G401 (cell line): ENCODE results near the gene OR52N1. TPM values are rescaled to one million over a fixed set of nuclear protein-coding genes. Genes with fewer than 3 reads are reported as not detected.

Experiments used
- DNase-seq: peaks from one replicate; pipeline ENCODE4 v3.0.0-alpha.2; 2015; ENCODE audit warnings: low spot score
- in situ Hi-C: cut with HindIII; loops from 2 replicates; pipeline ENCODE4 v1.10.0; 2016; ENCODE audit warnings: low sequenced_read_pairs, mixed read lengths
- total RNA-seq: library from RNA; depleted of rRNA; stranded (reverse); fragments of >200 nt; shearing (Covaris generic); gene quantifications from 2 replicates; pipeline ENCODE4 v1.2.3, GENCODE V29; 2014; rRNA removed

OR52N1 gene
- not detected in 2 replicates for total RNA-seq

GRCh38 chr11:5791165-5791564, at the start of gene OR52N1:
Gene OR52N1 (minus strand): TSS chr11:5791265. CDS start chr11:5788816, 2,449 bp downstream.
- in situ Hi-C loops = no loop called here
- DNase-seq = no peak

- in situ Hi-C loops = no loop called here
- DNase-seq = no peak
These were observed 46.6 kb upstream of the OR52N1 start for GRCh38 chr11:5837695-5838094.

- no peak for DNase-seq
- in situ Hi-C loops = no loop called here
These were observed 42.4 kb upstream of the OR52N1 start for GRCh38 chr11:5833446-5833845.

- in situ Hi-C loops = no loop called here
- no peak for DNase-seq
These were observed 40.2 kb upstream of the OR52N1 start for GRCh38 chr11:5831196-5831829.

- DNase-seq = no peak
- in situ Hi-C loops = no loop called here
These were observed 27.3 kb upstream of the OR52N1 start for GRCh38 chr11:5818245-5818886.

- no peak for DNase-seq
- in situ Hi-C loops = no loop called here
These were observed 24.5 kb upstream of the OR52N1 start for GRCh38 chr11:5815534-5815933.

GRCh38 chr11:5809905-5810795, 19.1 kb upstream of the OR52N1 start:
- in situ Hi-C loops = no loop called here

GRCh38 chr11:5809122-5809519, 18.1 kb upstream of the OR52N1 start:
- in situ Hi-C loops = no loop called here
- DNase-seq = no peak

More at GRCh38 chr11:5809905-5810795, 19.1 kb upstream of the OR52N1 start:
- no peak for DNase-seq

- in situ Hi-C loops = no loop called here
- DNase-seq = peak; percentile 83
These were observed 17.5 kb upstream of the OR52N1 start, which contains the start of gene OR52N2 for GRCh38 chr11:5808500-5809121. Gene OR52N2 (plus strand): TSS chr11:5808924. CDS start chr11:5820336, 11,412 bp downstream.

- DNase-seq = no peak
- in situ Hi-C loops = no loop called here
These were observed 16.5 kb upstream of the OR52N1 start for GRCh38 chr11:5807580-5807979.

- DNase-seq = no peak
- in situ Hi-C loops = no loop called here
These were observed 12.9 kb upstream of the OR52N1 start for GRCh38 chr11:5803982-5804381.

- in situ Hi-C loops = no loop called here
- DNase-seq = no peak
These were observed 5.5 kb upstream of the OR52N1 start for GRCh38 chr11:5796541-5796940.

GRCh38 chr11:5783255-5783654, 7.8 kb downstream of the OR52N1 start, which contains the start of gene OR52N5:
Gene OR52N5 (minus strand): TSS chr11:5783355. CDS start chr11:5778634, 4,721 bp downstream.
- no peak for DNase-seq
- in situ Hi-C loops = no loop called here

GRCh38 chr11:5767056-5767455, 24.0 kb downstream of the OR52N1 start:
- DNase-seq = no peak
- in situ Hi-C loops = no loop called here

- no peak for DNase-seq
- in situ Hi-C loops = no loop called here
These were observed 37.1 kb downstream of the OR52N1 start, which contains the start of gene OR52N4 for GRCh38 chr11:5753943-5754342. Gene OR52N4 (plus strand): TSS chr11:5754243. CDS start chr11:5754741, 498 bp downstream.

- in situ Hi-C loops = no loop called here
- DNase-seq = no peak
These were observed 41.2 kb downstream of the OR52N1 start for GRCh38 chr11:5749836-5750235.

- no peak for DNase-seq
- in situ Hi-C loops = no loop called here
These were observed 44.5 kb downstream of the OR52N1 start for GRCh38 chr11:5746614-5747013.

GRCh38 chr11:5738431-5738830, 52.6 kb downstream of the OR52N1 start:
- in situ Hi-C loops = no loop called here
- no peak for DNase-seq

- in situ Hi-C loops = no loop called here
- DNase-seq = no peak
These were observed 53.2 kb downstream of the OR52N1 start for GRCh38 chr11:5737670-5738392.
